ENCODE measurements around the gene KRTAP10-1.
"Not testable (repeated sequence)": the region's sequence is repeated elsewhere in the genome, so short reads cannot be mapped to it uniquely, and the experiment has no call there.

The KRTAP10-1 gene

DNA sequence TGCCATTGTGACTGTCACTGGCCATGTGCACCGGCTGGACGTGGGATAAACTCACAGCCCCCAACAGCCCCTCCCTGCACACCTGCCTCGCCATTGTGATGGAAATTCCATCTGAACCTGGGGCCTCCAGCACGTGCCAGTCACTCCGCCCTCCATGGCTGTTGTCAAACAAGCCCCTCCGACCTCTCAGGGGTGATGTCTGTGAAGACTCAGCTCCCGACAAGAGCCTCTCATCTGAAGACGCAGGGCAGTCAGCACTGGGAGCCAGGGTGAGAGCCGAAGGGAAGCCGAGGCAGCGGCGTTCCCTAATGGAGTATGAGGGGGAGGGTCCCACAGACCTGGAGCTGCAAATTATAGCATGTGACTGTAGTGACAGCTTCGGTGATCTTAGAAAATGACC, 12.7 kb upstream of the KRTAP10-1 start:
- Histone ChIP-seq H3K4me3 (no peak overlapping the region), H3K36me3 (ENCODE audit: insufficient read depth, low read length) (no peaks in the 10 kb centered on the region), H3K9ac (ENCODE audit: insufficient read length) (no peak overlapping the region), H3K9me3 (ENCODE audit: low read depth, low read length) (no peaks in the 10 kb centered on the region), H3K27ac (no peak overlapping the region)
- TF ChIP-seq FOXP2 (optimal IDR thresholded peaks at IDR 0.05; ENCODE audit: control extremely low read depth, extremely low read length, insufficient read depth) = no peak
- no peak for TF ChIP-seq EZH2 (IDR thresholded peaks at IDR 0.05)
- no peak for TF ChIP-seq POLR2AphosphoS5 (IDR thresholded peaks at IDR 0.05; ENCODE audit: borderline replicate concordance, low read depth, low read length)
- DNase-seq (ENCODE audit: low read depth, low spot score) = no peak

DNA sequence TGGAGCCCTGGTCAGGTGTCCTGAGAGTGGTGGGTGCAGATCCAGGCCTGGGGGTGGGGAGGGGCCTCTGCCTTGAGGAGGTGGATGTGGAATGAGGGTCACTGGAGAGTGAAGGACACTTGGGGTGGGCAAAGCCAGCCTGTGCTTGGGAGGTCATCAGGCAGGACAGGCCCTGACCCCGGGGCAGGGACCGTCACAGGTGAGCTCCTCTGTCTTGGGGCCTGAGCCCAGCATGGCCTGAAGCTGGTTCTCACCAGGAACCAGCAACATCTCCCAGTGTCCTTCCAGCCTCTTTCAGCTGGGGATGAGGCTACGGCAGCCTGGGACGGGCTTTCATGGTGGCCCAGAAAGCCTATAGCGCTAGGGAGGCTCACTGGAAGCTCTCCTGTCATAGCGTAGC, 12.1 kb upstream of the KRTAP10-1 start:
- TF ChIP-seq EZH2 (IDR thresholded peaks at IDR 0.05) (no peak), POLR2AphosphoS5 (IDR thresholded peaks at IDR 0.05; ENCODE audit: borderline replicate concordance, low read depth, low read length) (no peak), FOXP2 (optimal IDR thresholded peaks at IDR 0.05; ENCODE audit: control extremely low read depth, extremely low read length, insufficient read depth) (no peak)

DNA sequence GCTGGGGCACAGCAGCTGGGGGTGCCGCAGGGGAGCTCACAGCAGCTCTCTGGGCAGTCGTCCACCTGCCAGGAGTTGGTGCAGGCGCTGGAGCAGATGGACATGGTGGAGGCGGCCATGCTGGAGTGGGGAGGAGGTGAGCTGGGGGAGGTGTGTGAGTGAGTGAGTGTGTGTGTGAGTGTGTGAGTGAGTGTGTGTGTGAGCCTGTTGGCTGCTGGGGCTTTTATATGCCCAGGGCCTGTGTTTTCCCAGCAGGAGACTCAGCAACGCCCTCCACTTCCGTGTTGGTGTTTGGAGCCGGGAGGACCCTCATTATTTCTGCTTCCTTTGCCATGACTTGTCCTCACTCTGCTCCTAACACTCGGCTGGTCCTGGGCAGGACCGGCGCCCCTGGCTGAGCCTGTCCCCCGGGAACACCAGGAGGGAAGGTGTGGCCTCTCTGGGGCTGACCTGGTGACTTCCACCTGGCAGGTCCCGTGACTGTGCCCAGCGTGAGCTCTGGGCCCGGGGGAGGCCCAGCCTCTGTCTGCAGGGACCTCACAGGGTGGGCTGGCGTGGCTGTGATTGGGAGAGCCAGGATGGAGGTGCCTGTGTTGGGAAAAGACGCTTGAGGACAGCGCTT, 11.5 kb upstream of the KRTAP10-1 start, which contains the start of gene KRTAP10-2:
Gene KRTAP10-2 (minus strand): TSS at position 166 of the 622 bp plus-strand sequence. CDS start 47 bp downstream, at position 119.
- TF ChIP-seq POLR2AphosphoS5 (IDR thresholded peaks at IDR 0.05; ENCODE audit: borderline replicate concordance, low read depth, low read length) (no peak), EZH2 (IDR thresholded peaks at IDR 0.05) (no peak), FOXP2 (optimal IDR thresholded peaks at IDR 0.05; ENCODE audit: control extremely low read depth, extremely low read length, insufficient read depth) (no peak)
- DNase-seq (ENCODE audit: low read depth, low spot score) = no peak
- H3K9ac ChIP-seq (ENCODE audit: insufficient read length) = no peak within 1 kb of the TSS

More for the DNA sequence above, 12.1 kb upstream of the KRTAP10-1 start:
- Histone ChIP-seq H3K36me3 (ENCODE audit: insufficient read depth, low read length) (no peaks in the 10 kb centered on the region), H3K9ac (ENCODE audit: insufficient read length) (no peak overlapping the region), H3K4me3 (no peak overlapping the region), H3K9me3 (ENCODE audit: low read depth, low read length) (no peaks in the 10 kb centered on the region), H3K27ac (no peak overlapping the region)
- no peak for DNase-seq (ENCODE audit: low read depth, low spot score)

DNA sequence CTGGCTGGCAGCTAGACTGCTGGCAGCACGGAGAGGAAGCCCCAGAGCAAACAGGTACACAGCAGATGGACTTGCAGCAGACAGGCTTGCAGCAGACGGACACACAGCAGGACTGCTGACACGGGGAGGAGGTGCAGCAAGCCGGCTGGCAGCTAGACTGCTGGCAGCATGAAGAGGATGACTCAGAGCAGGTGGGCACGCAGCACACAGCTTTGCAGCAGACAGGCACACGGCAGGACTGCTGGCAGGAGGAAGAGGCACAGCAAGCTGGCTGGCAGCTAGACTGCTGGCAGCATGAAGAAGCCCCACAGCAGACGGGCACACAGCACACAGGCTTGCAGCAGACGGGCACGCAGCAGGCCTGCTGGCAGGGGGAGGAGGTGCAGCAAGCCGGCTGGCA, 10.8 kb upstream of the KRTAP10-1 start:
- H3K4me3 ChIP-seq = no peak overlapping the region
- TF ChIP-seq EZH2 (IDR thresholded peaks at IDR 0.05) (no peak), POLR2AphosphoS5 (IDR thresholded peaks at IDR 0.05; ENCODE audit: borderline replicate concordance, low read depth, low read length) (no peak), FOXP2 (optimal IDR thresholded peaks at IDR 0.05; ENCODE audit: control extremely low read depth, extremely low read length, insufficient read depth) (no peak)
- peaks cover 3% of the 10 kb centered on the region; the same call in 1 of the 2 replicates for H3K9me3 ChIP-seq (ENCODE audit: low read depth, low read length)
- no peak overlapping the region for H3K9ac ChIP-seq (ENCODE audit: insufficient read length)
- no peak for DNase-seq (ENCODE audit: low read depth, low spot score)
- H3K27ac ChIP-seq = no peak overlapping the region
- no peaks in the 10 kb centered on the region for H3K36me3 ChIP-seq (ENCODE audit: insufficient read depth, low read length)

More for the DNA sequence above, 11.5 kb upstream of the KRTAP10-1 start, which contains the start of gene KRTAP10-2:
- no peak within 1 kb of the TSS for H3K27ac ChIP-seq
- H3K36me3 ChIP-seq (ENCODE audit: insufficient read depth, low read length) = no peaks in the 10 kb centered on the region
- peaks cover 3% of the 10 kb centered on the region; the same call in 1 of the 2 replicates for H3K9me3 ChIP-seq (ENCODE audit: low read depth, low read length)
- no peak within 1 kb of the TSS for H3K4me3 ChIP-seq

DNA sequence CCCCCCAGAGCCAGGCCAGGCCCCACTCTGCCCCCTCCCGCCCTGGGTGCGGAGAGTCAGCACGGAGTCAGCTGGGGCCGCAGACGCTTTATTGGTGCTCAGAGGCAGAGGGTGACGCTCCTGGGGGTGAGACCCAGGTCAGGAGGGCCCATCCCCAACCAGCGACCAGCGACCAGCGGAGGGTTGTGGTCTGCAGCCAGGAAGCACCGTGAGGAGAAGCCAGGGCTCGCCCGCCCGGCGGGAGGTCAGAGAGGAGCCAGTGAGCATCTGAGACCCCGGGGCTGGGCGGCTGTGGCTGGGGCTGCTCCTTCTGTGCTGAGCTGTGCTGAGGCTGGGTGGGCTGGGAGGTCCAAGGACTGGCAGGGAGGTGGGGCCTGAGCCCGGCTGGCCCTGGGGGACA, 10.3 kb upstream of the KRTAP10-1 start:
- H3K36me3 ChIP-seq (ENCODE audit: insufficient read depth, low read length) = not testable (repeated sequence)

DNA sequence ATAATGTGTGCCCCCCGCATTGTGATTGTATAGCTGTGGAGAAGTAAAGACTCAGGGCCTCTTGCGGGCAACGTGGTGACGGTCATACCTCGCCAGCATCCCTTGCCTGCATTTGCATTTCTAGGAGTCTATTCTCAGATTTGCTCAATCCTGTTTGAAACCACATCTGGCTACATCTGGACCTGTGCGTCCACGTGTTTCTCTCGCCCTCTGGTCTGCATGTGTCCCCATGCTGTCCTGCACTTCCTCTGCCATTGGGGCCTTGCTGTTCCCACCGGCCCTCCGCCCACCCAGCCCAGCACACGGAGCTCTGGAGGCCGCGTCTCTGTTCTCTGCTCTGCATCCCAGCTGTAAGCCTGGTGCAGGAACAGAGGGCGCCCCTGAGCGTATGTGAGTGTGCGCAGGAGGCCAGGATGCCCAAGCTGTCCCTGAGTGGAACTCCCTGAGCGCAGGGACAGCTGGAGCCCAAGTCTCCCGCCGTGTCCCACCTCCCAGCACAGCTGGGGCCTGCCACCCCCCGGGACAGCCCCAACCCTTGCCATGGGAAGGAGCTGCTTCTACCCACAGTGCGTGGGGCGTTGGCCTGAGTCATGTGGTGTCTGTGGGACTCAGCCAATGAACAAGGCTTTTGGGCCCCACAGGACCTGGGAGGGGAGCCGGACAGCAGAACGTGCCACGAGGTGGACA, 9.7 kb upstream of the KRTAP10-1 start:
- no peaks in the 10 kb centered on the region for H3K36me3 ChIP-seq (ENCODE audit: insufficient read depth, low read length)
- peaks cover 3% of the 10 kb centered on the region; the same call in 1 of the 2 replicates for H3K9me3 ChIP-seq (ENCODE audit: low read depth, low read length)
- H3K9ac ChIP-seq (ENCODE audit: insufficient read length) = no peak overlapping the region
- TF ChIP-seq FOXP2 (optimal IDR thresholded peaks at IDR 0.05; ENCODE audit: control extremely low read depth, extremely low read length, insufficient read depth) (no peak), EZH2 (IDR thresholded peaks at IDR 0.05) (no peak), POLR2AphosphoS5 (IDR thresholded peaks at IDR 0.05; ENCODE audit: borderline replicate concordance, low read depth, low read length) (no peak)
- H3K27ac ChIP-seq = no peak overlapping the region
- no peak for DNase-seq (ENCODE audit: low read depth, low spot score)
- no peak overlapping the region for H3K4me3 ChIP-seq

More for the DNA sequence above, 10.3 kb upstream of the KRTAP10-1 start:
- DNase-seq (ENCODE audit: low read depth, low spot score); H3K9me3 ChIP-seq (ENCODE audit: low read depth, low read length); H3K9ac ChIP-seq (ENCODE audit: insufficient read length); H3K27ac ChIP-seq; H3K4me3 ChIP-seq: not testable (repeated sequence)

DNA sequence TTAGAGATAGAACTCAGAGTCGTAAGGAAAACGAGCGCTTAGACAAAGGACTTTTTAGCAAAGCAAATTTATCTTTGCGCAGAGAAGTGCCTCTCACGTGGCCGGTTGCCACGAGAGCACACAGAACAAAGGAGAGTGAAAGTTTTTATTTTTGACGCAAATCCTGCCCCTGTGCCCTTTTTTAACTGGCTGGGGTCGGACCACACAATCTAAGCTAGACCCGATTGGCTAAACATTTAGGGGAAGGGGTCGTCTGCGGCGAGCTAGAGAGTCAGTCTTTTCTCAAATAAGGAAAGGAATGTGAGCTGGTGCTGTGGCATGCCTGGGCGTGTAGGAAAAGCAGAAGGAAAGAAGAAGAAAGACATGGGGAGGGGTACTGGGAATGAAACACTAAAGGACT, 8.9 kb upstream of the KRTAP10-1 start:
- H3K36me3 ChIP-seq (ENCODE audit: insufficient read depth, low read length) = 0 out of 2 replicates have a peak, but pooled peaks cover 3% of the 10 kb centered on the region
- no peak for TF ChIP-seq POLR2AphosphoS5 (IDR thresholded peaks at IDR 0.05; ENCODE audit: borderline replicate concordance, low read depth, low read length)
- TF ChIP-seq EZH2 (IDR thresholded peaks at IDR 0.05) = no peak
- TF ChIP-seq FOXP2 (optimal IDR thresholded peaks at IDR 0.05; ENCODE audit: control extremely low read depth, extremely low read length, insufficient read depth) = no peak
- H3K27ac ChIP-seq = no peak overlapping the region
- H3K9me3 ChIP-seq (ENCODE audit: low read depth, low read length) = peaks cover 3% of the 10 kb centered on the region; the same call in 1 of the 2 replicates
- no peak overlapping the region for H3K4me3 ChIP-seq
- DNase-seq (ENCODE audit: low read depth, low spot score) = no peak
- H3K9ac ChIP-seq (ENCODE audit: insufficient read length) = no peak overlapping the region

DNA sequence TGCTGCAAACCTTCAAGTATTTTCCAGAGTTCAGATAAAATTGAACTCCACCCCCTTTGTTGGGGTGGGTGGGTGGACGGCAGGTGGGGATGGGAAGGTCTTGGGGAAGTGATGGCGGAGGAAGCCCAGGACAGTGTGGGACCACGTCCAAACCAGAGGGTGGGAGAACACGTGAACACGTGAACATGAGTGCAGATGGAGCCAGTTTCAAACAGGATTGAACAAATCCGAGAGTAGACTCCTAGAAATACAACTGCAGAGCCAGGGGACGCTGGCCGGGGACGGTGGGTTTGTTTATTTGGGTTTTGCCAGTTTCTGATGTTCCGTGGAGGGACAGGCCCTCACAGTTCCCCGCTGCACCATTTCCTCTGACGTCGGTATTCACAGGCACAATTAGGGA, 8.4 kb upstream of the KRTAP10-1 start:
- DNase-seq (ENCODE audit: low read depth, low spot score) = no peak
- Histone ChIP-seq H3K9me3 (ENCODE audit: low read depth, low read length) (peaks cover 3% of the 10 kb centered on the region; the same call in 1 of the 2 replicates), H3K4me3 (no peak overlapping the region), H3K9ac (ENCODE audit: insufficient read length) (no peak overlapping the region), H3K36me3 (ENCODE audit: insufficient read depth, low read length) (0 out of 2 replicates have a peak, but pooled peaks cover 4% of the 10 kb centered on the region), H3K27ac (no peak overlapping the region)
- TF ChIP-seq FOXP2 (optimal IDR thresholded peaks at IDR 0.05; ENCODE audit: control extremely low read depth, extremely low read length, insufficient read depth) = no peak
- TF ChIP-seq EZH2 (IDR thresholded peaks at IDR 0.05) = no peak
- no peak for TF ChIP-seq POLR2AphosphoS5 (IDR thresholded peaks at IDR 0.05; ENCODE audit: borderline replicate concordance, low read depth, low read length)
